GM12878 (cell line): Measurements from ENCODE around the gene LALBA. TPM values are rescaled to one million over a fixed set of nuclear protein-coding genes. Genes with fewer than 3 reads are reported as not detected.

Experiments used
- ATF3 ChIP-seq: IDR thresholded peaks from 2 replicates; pipeline ENCODE4 v1.6.1; 2011; ENCODE audit warnings: low read depth, mild to moderate bottlenecking, low read length, moderate library complexity, borderline replicate concordance; ENCODE audit errors: extremely low read depth
- BMI1 ChIP-seq: fragments of 450-650 bp; IDR thresholded peaks from 2 replicates; pipeline ENCODE4 v1.6.1; 2016; ENCODE audit warnings: mild to moderate bottlenecking, moderate library complexity, borderline replicate concordance
- CEBPB ChIP-seq, 2 experiments: fragments of 150-350 bp in 1 of 2; IDR thresholded peaks; 2 replicates each; pipeline ENCODE4 v1.6.1; 2012 to 2014; ENCODE audit warnings: low read depth in 2 of 2, low read length in 2 of 2, borderline replicate concordance in 1 of 2, inconsistent platforms in 1 of 2
- CHD4 ChIP-seq: fragments of 200-600 bp; sonication (generic); IDR thresholded peaks from 2 replicates; pipeline ENCODE4 v1.6.1; 2016; ENCODE audit warnings: mild to moderate bottlenecking
- CTCF ChIP-seq, 3 experiments: IDR thresholded peaks in 2 of 3; conservative IDR thresholded peaks in 1 of 3; 2 replicates each; pipeline ENCODE4 v1.5.1; 2011; ENCODE audit warnings: low read depth in 3 of 3, low read length in 3 of 3, mild to moderate bottlenecking in 3 of 3, control low read depth in 2 of 3, moderate library complexity in 2 of 3, inconsistent platforms in 1 of 3, mixed read lengths in 1 of 3; ENCODE audit not compliant: control insufficient read depth in 2 of 3, insufficient read depth in 1 of 3; ENCODE audit errors: extremely low read depth in 1 of 3
- EZH2 ChIP-seq: IDR thresholded peaks from 2 replicates; pipeline ENCODE4 v1.6.1; 2012; ENCODE audit warnings: low read depth, mild to moderate bottlenecking, control low read depth, inconsistent platforms, low read length, borderline replicate concordance; ENCODE audit not compliant: control insufficient read depth
- MTA2 ChIP-seq: fragments of 450-650 bp; IDR thresholded peaks from 2 replicates; pipeline ENCODE4 v1.6.1; 2016; ENCODE audit warnings: low read depth, mild to moderate bottlenecking, moderate library complexity
- MXI1 ChIP-seq: fragments of 150-350 bp; IDR thresholded peaks from 2 replicates; pipeline ENCODE4 v1.6.1; 2011; ENCODE audit warnings: low read depth, mild to moderate bottlenecking, inconsistent platforms, low read length, improper control_type of control experiment
- NRF1 ChIP-seq: conservative IDR thresholded peaks from 2 replicates; pipeline ENCODE4 v1.6.1; 2011; ENCODE audit warnings: mild to moderate bottlenecking, low read depth, low read length, improper control_type of control experiment
- POLR2AphosphoS2 ChIP-seq: IDR thresholded peaks from 2 replicates; pipeline ENCODE4 v1.6.1; 2011; ENCODE audit warnings: low read depth, mild to moderate bottlenecking, low read length, improper control_type of control experiment, moderate library complexity
- RUNX3 ChIP-seq: IDR thresholded peaks from 2 replicates; pipeline ENCODE4 v1.6.1; 2012; ENCODE audit warnings: low read length, inconsistent platforms
- SPI1 ChIP-seq: IDR thresholded peaks from 2 replicates; pipeline ENCODE4 v1.6.1; 2011; ENCODE audit warnings: low read depth, mild to moderate bottlenecking, low read length, moderate library complexity, borderline replicate concordance; ENCODE audit not compliant: insufficient read depth
- SRF ChIP-seq, 2 experiments: IDR thresholded peaks; 2 replicates each; pipeline ENCODE4 v1.6.1; 2011; ENCODE audit warnings: low read depth in 2 of 2, low read length in 2 of 2, mild to moderate bottlenecking in 1 of 2, moderate library complexity in 1 of 2
- ZBTB40 ChIP-seq: fragments of 450-650 bp; IDR thresholded peaks from 2 replicates; pipeline ENCODE4 v1.6.1; 2016; ENCODE audit warnings: mild to moderate bottlenecking, moderate library complexity, borderline replicate concordance
- ZNF687 ChIP-seq: fragments of 450-650 bp; IDR thresholded peaks from 2 replicates; pipeline ENCODE4 v1.6.1; 2017; ENCODE audit warnings: mild to moderate bottlenecking, moderate library complexity
- polyA plus RNA-seq, 11 experiments: library from polyadenylated mRNA; depleted of rRNA in 4 of 11; unstranded in 6 of 11; stranded (reverse) in 5 of 11; fragments of >200 nt; fragmentation: Nextera tagmentation in 4 of 11; fragmentation: Illumina TruSeq in 1 of 11; extraction: Ambion mirVana in 4 of 11; extraction: Trizol in 1 of 11; gene quantifications; 1 replicate in 1 of 11; 2 replicates in 10 of 11; pipeline versions ENCODE4 v1.2.1 to v1.2.3, GENCODE V29; 2011 to 2016; ENCODE audit warnings: inconsistent platforms in 2 of 11, missing spikeins in 2 of 11, low read depth in 1 of 11
- total RNA-seq, 4 experiments: library from RNA; depleted of rRNA in 3 of 4; stranded (reverse); fragments of >200 nt in 3 of 4; fragmentation: Illumina TruSeq in 1 of 4; extraction: Trizol in 1 of 4; gene quantifications; 2 replicates each; pipeline versions ENCODE4 v1.2.1 to v1.2.3, GENCODE V29; 2013 to 2021

Gene LALBA
- total and polyA plus RNA-seq, 10 of the 15 experiments (the other 5 are each of a cell fraction or from before 2014, with no cell fraction given) = not detected

- TF ChIP-seq MXI1 = no peak
- no peak for TF ChIP-seq BMI1
- no peak for TF ChIP-seq ZBTB40
- TF ChIP-seq CTCF (IDR thresholded peaks at IDR 0.05 in 2 of 3, conservative IDR thresholded peaks at IDR 0.05 in 1 of 3; ENCODE audit: control insufficient read depth in 2 of 3, extremely low read depth in 1 of 3, insufficient read depth in 1 of 3, low read depth in 3 of 3, low read length in 3 of 3) = peak; percentile 94 to 99 (median 95); a peak in 5 of 6 replicates
- TF ChIP-seq CHD4 = no peak
- 0 out of 2 replicates have a peak, but pooled peaks have one; percentile 15 for TF ChIP-seq ATF3
- peak; percentile 44; the same call in 1 of the 2 replicates for TF ChIP-seq RUNX3
- TF ChIP-seq NRF1 = no peak
- no peak for TF ChIP-seq POLR2AphosphoS2
- TF ChIP-seq SRF (IDR thresholded peaks at IDR 0.05; ENCODE audit: low read depth in 2 of 2, low read length in 2 of 2) = no peak
- no peak for TF ChIP-seq SPI1
- no peak for TF ChIP-seq ZNF687
- TF ChIP-seq EZH2 = no peak
- TF ChIP-seq MTA2 = no peak
- no peak for TF ChIP-seq CEBPB (IDR thresholded peaks at IDR 0.05; ENCODE audit: borderline replicate concordance in 1 of 2, low read depth in 2 of 2, low read length in 2 of 2)
Measured at GRCh38 chr12:48618541-48618940, 48.7 kb upstream of the LALBA start (continued).
